GM21717 (cell line): ENCODE results near the gene CLECL1.
"Not testable (repeated sequence)": the region's sequence is repeated elsewhere in the genome, so short reads cannot be mapped to it uniquely, and the experiment has no call there.

Experiments
- ATAC-seq: cut with Tn5 transposase; IDR thresholded peaks from one replicate; pipeline ENCODE4 v1.9.1; 2021; ENCODE audit warnings: mild to moderate bottlenecking, moderate library complexity; ENCODE audit not compliant: unreplicated experiment

CLECL1 gene

DNA sequence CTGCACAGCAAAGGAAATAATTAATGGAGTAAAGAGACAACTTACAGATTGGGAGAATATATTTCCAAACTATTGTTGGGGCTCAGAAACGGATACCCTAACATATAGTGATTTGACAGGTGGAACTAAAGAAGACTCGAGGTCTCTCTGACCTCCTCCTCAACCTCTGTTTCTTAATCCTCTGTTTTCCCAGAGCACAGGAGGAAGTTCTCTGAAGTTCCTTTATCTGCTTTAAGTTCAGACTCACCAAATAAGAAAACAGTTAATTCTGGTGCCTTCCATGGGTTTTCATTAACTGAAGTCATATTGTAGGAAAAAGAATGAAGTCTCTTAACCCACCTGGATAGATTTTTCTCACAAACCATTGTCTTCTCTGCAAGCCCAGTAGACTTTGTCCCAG is 34.2 kb downstream of the CLECL1 start:
- ATAC-seq = no peak

DNA sequence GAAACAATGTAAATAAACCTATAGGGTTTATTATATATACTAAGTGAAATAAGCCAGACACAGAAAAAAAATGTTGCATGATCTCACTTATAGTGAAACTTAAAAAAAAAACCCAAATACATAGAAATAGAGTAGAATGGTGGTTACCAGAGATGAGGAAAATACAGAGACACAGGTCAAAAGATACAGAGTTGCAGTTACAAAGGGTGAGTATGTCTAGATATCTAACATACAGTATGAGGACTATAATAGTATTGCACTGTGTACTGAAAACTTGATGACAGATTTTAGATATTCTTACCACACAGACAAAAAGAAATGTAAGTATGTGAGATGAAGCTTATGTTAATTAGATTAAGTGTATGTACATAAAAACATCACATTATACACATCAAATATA is 35.3 kb downstream of the CLECL1 start:
- ATAC-seq = no peak

DNA sequence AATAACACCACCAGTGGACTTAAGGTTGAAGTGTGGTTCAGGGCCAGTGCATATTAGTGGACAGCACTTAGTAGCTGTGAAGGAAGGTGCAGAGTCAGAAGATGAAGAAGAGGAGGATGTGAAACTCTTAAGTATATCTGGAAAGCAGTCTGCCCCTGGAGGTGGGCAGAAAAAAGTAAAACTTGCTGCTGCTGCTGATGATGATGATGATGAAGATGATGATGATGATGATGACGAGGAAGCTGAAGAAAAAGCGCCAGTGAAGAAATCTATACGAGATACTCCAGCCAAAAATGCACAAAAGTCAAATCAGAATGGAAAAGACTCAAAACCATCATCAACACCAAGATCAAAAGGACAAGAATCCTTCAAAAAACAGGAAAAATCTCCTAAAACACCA is 37.2 kb downstream of the CLECL1 start:
- not testable (repeated sequence) for ATAC-seq

DNA sequence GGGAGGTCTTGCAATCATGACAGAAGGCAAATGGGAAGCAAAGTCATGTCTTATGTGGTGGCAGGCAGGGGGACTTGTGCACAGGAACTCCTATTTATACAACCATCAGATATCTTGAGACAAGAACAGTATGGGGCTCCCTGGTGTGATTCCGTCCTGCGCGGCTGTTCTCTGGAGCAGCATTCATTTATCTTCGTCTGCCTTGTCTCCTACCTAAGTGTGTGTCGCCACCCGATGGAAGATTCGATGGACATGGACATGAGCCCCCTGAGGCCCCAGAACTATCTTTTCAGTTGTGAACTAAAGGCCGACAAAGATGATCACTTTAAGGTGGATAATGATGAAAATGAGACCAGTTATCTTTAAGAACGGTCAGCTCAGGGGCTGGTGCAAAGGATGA is 37.7 kb downstream of the CLECL1 start:
- not testable (repeated sequence) for ATAC-seq

DNA sequence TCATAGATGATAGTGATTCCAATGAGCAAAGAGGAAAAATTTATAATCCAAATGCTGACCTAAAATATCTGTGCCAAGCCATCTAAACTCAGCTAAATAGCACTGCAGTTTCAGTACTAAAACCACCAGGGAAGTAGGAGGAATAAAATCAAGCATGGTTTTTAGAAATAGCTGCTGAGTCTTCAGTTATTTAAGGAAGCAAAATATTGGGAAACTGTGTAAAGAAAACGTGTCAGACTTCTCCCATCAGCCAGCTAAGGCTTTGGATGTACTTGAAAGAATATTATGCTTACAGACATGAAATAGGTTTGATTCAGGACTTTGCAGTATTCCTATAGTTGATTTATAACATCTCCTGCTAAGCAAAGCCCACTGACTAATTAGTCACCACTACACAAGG is 38.7 kb downstream of the CLECL1 start:
- ATAC-seq = no peak

DNA sequence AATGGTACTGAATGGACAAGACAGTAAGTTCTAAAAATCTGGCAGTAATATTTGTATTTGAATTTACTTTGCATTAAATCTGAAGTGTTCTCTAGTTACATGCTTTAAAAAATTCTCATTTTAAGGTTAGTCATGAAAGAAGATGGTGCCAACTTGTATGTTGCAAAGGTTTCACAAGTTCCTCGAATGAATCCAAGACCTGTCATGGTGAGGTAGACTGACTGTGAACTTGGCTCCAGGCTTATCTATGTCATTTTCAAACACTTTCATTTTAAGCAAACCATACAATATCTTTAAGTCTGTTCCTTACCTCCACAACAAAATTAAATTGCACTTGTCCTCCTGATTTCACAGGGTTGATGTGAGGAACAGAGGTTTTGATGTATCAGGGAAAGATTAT is 40.0 kb downstream of the CLECL1 start:
- ATAC-seq = no peak

DNA sequence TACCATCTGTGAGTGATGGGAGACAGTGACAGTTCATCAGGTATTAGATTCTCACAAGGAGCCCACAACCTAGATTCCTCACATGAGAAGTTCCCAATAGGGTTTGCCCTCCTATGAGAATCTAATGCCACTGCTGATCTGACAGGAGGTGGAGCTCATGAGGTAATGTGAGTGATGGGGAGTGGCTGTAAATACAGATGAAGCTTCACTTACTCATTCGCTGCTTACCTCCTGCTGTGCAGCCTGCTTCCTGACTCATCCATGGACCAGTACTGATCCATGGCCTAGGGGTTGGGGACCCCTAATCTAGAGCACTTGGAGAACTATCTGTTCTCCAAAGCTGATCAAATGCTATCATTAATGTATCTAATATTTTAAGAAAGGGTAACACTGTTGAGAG is 45.7 kb downstream of the CLECL1 start:
- no peak for ATAC-seq

DNA sequence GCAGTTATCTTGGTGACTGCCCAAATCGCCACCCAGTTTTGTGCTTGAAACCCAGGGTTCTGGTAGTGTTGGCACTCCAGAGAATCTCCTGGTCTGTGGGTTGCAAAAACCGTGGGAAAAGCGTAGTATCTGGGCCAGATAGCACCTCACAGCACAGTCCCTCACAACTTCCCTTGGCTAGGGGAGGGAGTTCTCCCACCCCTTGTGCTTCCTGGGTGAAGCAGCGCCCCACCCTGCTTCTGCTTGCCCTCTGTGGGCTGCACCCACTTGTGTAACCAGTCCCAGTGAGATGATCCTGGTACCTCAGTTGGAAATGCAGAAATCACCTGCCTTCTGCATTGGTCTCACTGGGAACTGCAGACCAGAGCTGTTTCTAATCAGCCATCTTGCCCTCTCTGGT is 47.0 kb downstream of the CLECL1 start:
- ATAC-seq = no peak

DNA sequence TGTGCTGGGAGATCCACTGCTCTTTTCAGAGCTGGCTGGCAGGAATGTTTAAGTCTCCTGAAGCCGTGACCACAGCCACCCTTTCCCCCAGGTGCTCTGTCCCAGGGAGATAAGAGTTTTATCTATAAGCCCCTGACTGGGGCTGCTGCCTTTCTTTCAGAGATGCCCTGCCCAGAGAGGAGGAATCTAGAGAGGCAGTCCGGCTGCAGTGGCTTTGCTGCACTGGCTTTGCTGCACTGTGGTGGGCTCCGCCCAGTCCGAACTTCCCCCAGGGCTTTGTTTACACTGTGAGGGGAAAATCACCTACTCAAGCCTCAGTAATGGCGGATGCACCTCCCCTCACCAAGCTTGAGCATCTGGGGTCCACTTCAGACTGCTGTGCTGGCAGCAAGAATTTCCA is 47.5 kb downstream of the CLECL1 start:
- ATAC-seq = not testable (repeated sequence)

DNA sequence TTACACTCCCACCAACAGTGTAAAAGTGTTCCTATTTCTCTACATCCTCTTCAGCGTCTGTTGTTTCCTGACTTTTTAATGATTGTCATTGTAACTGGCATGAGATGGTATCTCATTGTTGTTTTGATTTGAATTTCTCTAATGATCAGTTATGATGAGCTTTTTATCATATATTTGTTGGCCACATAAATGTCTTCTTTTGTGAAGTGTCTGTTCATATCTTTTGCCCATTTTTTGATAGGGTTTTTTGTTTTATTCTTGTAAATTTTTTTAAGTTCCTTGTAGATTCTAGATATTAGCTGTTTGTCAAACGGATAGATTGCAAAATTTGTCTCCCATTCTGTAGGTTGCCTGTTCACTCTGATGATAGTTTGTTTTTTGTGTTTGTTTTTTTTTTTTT is 49.9 kb downstream of the CLECL1 start:
- ATAC-seq = not testable (repeated sequence)

DNA sequence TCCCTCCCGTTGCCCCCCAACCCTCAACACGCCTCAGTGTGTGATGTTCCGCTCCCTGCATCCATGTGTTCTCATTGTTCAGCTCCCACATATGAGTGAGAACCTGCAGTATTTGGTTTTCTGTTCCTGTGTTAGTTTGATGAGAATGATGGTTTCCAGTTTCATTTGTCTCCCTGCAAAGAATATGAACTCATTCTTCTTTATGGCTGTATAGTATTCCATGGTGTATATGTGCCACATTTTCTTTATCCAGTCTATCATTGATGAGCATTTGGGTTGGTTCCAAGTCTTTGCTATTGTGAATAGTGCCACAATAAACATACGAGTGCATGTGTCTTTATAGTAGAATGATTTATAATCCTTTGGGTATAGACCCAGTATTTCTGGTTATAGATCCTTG is 50.4 kb downstream of the CLECL1 start:
- ATAC-seq = not testable (repeated sequence)

DNA sequence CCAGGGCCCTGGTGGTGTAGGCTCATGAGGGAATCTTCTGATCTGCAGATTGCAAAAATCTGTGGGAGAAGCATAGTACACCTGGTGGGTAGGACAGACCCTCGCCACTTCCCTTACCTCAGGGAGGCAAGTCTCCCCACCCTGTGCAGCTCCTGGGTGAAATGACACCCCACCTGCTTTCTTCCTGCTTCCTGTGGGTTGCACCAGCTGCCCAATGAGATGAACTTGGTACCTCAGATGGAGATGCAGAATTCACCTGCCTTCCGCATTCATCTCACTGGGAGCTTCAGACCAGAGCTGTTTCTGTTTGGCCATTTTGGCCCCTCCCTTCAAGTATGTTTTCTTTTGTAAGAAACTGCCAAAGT is 58.7 kb downstream of the CLECL1 start:
- peak; percentile 13 for ATAC-seq

DNA sequence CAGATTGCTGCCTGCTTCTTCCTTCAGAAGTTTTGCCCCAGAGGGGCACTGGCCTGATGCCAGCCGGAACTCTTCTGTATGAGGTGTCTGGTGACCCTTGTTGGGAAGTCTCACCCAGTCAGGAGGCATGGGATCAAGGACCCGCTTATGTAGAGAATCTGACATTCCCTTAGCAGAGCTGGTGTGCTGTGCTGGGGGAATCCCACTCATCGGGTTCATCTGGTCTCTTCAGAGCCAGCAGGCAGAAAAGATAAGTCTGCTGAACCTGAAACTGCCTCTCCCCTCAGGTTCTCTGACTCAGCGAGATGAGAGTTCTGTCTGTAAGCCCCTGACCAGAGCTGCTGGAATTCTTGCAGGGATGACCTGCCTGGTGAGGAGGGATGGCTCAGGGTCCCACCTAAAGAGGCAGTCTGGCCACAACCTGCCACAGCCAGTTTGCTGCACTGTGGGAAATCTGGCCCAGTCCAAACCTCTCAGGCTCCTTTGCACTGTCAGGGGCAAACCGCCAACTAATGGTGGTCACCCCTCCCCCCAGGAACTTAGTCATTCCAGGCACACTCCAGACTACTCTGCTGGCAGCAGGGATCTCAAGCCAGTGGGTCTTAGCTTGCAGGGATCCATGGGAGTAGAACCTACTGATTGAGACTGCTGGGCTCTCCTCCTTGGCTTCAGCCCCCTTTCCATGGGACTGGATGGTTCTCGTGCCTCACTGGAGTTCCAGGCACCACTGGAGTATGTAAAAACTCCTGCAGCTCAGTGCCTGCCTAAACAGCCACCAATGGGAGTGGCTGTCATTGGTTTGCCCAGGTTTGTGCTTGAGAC is 59.3 kb downstream of the CLECL1 start:
- peak; percentile 41 for ATAC-seq
